GM21825 (cell line): ENCODE data around the gene ME1.
A peak's percentile ranks its signal among the peaks of the same experiment; 100 is the strongest.
"Not testable (repeated sequence)": the region's sequence is repeated elsewhere in the genome, so short reads cannot be mapped to it uniquely, and the experiment has no call there.

Experiments used
- ATAC-seq: cut with Tn5 transposase; IDR thresholded peaks from one replicate; pipeline ENCODE4 v1.9.1; 2021; ENCODE audit warnings: mild to moderate bottlenecking, moderate library complexity; ENCODE audit not compliant: unreplicated experiment

ME1 gene

GRCh38 chr6:83362349-83362748 lies 68.5 kb downstream of the ME1 start:
- ATAC-seq: not testable (repeated sequence)

- no peak for ATAC-seq
Measured at GRCh38 chr6:83359638-83360037, 71.2 kb downstream of the ME1 start.

GRCh38 chr6:83354747-83355146 lies 76.1 kb downstream of the ME1 start:
- no peak for ATAC-seq

- ATAC-seq: no peak
Measured at GRCh38 chr6:83352424-83353061, 78.3 kb downstream of the ME1 start.

- no peak for ATAC-seq
Measured at GRCh38 chr6:83343121-83343520, 87.7 kb downstream of the ME1 start.

GRCh38 chr6:83341765-83342164 lies 89.1 kb downstream of the ME1 start:
- ATAC-seq: no peak

- ATAC-seq: not testable (repeated sequence)
Measured at GRCh38 chr6:83333916-83334315, 96.9 kb downstream of the ME1 start.

- ATAC-seq: no peak
Measured at GRCh38 chr6:83333500-83333899, 97.4 kb downstream of the ME1 start.

GRCh38 chr6:83314693-83315092 lies 116.2 kb downstream of the ME1 start:
- no peak for ATAC-seq

- no peak for ATAC-seq
Measured at GRCh38 chr6:83313882-83314281, 117.0 kb downstream of the ME1 start.

GRCh38 chr6:83311231-83311630 lies 119.6 kb downstream of the ME1 start:
- no peak for ATAC-seq

GRCh38 chr6:83310046-83310445 lies 120.8 kb downstream of the ME1 start:
- ATAC-seq: no peak

- no peak for ATAC-seq
Measured at GRCh38 chr6:83309344-83309743, 121.5 kb downstream of the ME1 start.

- ATAC-seq: no peak
Measured at GRCh38 chr6:83308833-83309232, 122.0 kb downstream of the ME1 start.

- no peak for ATAC-seq
Measured at GRCh38 chr6:83307849-83308248, 123.0 kb downstream of the ME1 start.

- ATAC-seq: no peak
Measured at GRCh38 chr6:83303426-83303825, 127.4 kb downstream of the ME1 start.

- ATAC-seq: no peak
Measured at GRCh38 chr6:83294676-83295075, 136.2 kb downstream of the ME1 start.

GRCh38 chr6:83292900-83293843 lies 137.7 kb downstream of the ME1 start:
- peak; percentile 68 for ATAC-seq

GRCh38 chr6:83287298-83287697 lies 143.6 kb downstream of the ME1 start:
- not testable (repeated sequence) for ATAC-seq

GRCh38 chr6:83285917-83286316 lies 144.9 kb downstream of the ME1 start:
- no peak for ATAC-seq

- ATAC-seq: no peak
Measured at GRCh38 chr6:83273596-83273995, 157.3 kb downstream of the ME1 start.
